NCI-H82 (cell line): Measurements from ENCODE around the gene KLHDC8B.
A peak's percentile ranks its signal among the peaks of the same experiment; 100 is the strongest.

Experiments used
- DNase-seq: peaks from one replicate; lab custom pipeline; 2025; lab: John Stamatoyannopoulos, UW

Gene KLHDC8B

DNA sequence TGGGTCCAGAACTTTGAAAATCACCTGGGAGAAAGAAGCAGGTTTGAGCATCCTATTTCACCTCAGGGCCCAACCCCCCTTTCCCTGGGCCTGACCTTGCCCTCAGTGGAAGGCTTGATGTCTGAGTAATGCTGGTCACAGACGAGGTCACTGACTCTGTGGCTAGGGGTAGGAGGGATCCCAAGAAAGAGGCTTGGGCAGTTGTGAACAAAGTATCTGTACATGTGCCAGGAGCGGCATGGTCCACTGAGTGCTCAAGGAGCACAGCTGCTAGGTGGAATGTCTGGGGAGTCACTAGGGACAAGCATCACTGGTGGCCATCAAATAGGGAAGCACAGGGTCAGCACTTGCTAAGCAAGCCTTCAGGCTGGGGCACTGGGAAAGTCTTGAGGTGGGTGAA is 12.6 kb upstream of the KLHDC8B start:
- DNase-seq, result no peak

DNA sequence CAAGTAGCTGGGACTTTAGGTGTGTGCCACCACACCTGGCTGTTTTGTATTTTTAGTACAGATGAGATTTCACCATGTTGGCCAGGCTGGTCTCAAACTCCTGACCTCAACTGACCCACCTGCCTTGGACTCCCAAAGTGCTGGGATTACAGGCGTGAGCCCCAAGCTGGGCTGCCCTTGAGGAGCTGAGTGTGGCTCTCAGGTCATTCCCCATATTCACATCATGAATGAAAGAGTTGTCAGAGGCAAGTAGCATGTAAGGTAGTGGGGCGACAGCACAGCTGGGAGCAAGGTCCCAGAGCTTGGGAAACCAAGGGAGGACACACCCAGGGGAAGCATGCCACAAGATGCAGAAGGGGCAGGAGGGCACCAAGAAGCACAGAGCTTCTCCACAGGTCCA is 10.2 kb upstream of the KLHDC8B start:
- DNase-seq, result no peak

DNA sequence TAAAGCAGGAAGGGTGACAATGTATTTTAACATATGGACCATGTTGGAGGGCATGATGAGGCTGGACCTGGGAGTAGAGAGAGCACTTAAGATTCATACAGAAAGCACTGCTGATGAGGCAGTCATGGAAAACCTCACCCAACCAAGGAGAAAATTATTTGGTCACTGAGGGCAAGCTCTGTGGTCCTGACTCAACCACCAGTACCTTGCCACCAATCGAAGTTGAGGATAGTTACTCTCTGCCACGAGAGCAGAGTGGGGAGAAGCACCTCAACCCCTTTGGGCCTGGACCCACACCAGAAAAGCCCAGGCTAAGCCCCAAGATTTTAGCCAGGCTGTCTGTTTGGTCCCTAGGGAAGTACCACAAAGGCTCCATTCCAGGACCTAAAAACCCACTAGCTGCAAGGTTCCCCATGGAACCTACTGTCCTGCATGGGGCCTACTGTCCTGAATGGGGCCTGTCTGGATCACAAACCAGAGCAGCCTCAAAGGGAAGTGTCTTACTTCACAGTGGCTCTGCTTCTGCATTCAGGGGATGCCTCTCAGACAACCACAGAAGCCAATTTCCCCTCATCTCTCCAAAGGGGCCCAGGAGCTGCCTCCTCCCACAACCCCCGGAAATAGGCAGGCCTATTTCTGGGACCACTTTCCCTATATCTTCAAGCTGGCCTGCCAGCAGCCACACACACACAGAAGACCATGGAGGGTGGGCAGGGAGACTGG is 9.4 kb upstream of the KLHDC8B start:
- no peak for DNase-seq

DNA sequence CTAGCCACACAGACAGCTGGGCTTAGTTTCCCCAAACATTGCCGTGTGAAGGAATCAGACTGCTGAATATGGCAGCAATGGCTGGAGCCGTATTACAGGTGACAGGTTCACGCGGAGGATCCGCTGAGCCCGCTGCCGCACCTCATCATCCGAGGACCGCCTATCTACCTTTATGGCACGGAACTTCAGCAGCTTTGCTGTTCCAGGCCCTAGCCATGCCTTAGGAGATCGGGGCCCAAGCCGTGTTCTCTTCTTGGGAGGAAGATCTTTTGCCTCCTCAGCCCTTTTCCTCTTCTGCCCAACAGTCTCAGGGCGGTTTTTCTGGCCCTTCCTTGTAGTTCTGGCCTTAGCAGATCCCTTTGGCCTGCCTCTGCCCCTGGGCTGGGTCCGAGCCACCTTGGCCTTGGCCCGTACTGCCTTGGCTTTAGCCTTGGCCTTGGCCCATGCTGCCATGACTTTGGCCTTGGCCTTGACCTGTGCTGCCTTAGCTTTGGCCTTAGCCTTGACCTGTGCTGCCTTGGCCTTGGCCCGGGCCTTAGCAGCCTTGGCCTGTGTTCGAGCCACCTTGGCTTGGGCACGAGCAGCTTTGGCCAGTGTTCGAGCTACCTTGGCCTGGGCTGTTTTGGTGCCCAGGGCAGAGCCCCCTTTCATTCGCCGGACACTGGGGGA is 8.5 kb upstream of the KLHDC8B start:
- no peak for DNase-seq

DNA sequence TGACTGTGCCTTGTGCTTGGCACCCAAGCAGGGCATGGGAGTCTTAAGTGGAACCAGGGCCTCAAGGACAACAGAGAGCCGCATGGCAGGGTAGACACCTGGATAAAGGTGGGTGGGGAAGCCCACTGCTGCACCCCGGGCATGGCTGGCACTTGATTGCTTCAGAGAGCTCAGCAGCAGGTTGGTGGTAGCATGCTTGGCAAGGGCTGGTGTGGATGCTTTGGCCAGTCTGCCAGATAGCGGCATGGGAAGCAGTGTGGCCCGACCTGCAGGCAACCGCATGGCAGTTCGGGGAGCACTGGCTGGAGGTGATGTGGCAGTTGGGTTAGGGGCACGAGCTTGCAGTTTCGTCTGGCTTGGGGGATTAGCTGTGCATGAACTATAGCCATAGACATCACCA is 7.8 kb upstream of the KLHDC8B start:
- no peak for DNase-seq

DNA sequence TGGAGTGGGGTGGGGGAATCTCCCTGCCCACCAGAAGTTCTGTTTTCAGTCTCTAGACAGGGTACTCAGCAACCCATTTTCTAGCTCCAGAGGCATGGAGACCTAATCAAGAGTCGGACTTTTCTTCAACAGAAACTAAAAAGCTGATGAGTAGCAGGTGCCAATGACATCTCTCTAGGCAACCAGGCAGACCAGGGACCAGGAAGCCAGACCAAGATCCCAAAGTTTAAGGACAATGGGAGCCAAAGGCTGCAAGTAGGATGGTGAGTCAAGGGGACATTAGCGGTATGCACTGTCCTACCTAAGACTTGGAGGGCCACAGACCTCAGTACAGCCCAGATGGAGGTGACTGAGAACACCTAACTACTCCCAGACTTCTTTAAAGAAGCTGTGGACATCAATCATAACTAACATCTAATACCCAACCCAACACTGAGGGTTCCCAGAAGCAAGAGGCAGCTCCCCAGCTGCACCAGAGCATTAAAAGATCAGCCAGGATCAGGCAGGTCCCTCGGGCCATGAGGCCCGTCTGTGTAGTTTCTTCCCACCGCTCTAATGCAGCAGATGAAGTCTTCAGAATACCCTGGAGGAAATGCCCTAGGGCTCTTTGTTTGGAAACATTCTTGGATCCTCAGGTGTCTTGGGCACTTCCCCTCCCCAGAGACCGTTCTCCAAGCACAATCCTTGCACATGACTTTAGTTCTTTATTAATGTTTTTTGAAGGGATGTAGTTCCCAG is 6.2 kb upstream of the KLHDC8B start:
- DNase-seq, result peak; percentile 62

DNA sequence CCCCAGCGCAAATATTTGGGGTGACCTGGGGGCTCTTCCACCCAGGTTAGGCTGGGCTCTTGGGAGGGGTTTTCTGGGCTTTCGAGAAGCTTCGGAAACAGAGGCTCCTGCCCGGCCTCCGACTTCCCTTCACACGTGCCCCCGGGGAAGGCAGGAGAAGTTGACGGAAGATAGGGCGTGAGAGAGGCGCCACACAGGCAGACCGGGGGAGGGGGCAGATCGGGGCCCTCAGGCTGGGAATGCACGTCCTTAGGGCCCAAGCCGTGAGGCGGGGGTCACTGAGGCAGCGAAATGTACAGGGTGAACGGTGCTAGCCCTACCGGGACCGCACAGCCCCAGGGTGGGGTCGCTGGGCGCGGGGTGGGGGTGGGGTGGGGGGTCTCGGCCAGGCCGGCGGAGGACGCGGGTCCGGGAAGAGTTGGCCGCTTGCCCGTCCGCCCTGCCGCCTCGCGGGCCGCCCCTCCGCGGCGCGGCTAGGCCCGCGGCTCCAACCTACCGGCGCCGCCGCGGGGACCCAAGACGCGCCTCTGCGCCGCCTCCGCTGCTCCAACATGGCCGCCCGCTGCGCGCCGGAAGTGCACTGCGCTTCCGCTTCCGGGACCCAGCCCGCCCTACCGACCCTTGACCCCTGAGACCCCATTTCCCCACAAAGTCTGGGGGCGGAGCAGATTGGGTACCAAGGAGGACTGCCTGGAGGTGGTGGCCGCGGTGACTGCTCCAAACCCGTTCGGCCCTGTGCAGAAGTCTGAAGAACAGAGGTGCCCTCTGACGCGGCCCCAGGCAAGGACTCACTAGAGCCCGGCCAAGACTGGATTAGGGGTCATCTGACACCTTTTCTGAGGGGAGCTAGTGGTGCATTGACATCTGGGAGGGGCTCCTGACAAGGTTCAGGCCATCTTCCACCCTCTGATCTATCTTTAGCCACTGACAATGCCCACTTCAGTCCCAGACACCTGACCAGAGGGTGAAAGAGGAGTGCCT is 5.3 kb upstream of the KLHDC8B start, which contains the start of gene CCDC71:
Gene CCDC71 (minus strand): TSS at position 561 of the 981 bp plus-strand sequence. CDS start 2,123 bp downstream, outside the sequence.
- peak; percentile 79 for DNase-seq

DNA sequence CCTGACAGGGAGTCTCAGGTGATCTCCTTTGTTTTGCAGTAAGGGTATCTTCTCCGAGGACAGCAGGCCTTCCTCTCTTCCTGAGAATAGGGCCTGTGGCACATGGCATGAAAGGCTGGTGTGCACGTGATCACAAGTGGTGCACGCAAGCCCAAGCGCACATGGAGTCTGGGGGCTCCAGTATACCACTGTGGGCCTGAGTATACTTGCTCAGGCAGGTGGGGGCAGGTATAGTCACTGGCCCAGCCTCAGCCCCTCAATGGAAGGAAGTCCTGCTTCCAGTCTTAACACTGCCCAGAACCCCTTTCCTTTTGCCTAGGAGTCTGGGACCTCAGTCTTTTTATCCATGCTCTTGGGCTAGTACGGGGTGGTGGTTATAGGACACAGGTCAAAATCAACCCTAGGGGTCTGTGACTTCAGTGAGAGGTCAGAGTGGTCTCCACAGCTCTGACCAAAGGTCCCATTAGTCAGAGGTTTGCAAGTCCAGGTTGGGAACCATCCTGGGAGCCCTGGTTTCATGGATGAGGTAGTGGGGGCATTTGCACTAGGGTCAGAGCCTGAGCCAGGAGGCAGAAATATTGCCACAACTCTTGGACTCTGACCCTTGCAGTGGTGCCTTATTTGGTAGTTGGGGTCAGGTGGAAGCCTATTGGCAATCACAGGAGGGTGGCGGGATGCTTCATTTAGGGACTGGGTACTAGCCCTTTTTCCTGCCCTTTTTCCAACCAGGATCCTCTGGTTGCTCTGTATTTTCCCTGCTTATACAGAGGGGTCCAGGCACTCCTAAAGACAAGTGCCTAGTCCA is 4.4 kb upstream of the KLHDC8B start:
- DNase-seq, result no peak

DNA sequence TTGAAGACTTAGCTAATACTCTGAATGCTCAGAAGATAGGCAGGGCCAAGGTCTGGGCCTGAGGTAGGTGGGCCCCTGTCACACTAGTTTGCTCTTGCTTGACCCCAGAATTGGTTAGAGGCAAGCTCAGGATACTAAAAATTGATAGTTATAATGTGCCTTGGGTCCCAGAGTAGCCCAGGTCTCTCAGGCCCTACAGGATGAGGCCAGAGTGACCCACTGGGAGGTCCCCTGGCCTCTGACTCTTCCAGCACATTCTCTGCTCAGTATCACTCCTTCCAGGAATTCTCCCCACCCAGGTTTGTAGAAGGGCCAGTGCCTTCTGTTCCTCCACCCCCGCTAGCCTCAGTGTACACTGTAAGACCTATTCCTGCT is 667 bp upstream of the KLHDC8B start:
- DNase-seq, result no peak

DNA sequence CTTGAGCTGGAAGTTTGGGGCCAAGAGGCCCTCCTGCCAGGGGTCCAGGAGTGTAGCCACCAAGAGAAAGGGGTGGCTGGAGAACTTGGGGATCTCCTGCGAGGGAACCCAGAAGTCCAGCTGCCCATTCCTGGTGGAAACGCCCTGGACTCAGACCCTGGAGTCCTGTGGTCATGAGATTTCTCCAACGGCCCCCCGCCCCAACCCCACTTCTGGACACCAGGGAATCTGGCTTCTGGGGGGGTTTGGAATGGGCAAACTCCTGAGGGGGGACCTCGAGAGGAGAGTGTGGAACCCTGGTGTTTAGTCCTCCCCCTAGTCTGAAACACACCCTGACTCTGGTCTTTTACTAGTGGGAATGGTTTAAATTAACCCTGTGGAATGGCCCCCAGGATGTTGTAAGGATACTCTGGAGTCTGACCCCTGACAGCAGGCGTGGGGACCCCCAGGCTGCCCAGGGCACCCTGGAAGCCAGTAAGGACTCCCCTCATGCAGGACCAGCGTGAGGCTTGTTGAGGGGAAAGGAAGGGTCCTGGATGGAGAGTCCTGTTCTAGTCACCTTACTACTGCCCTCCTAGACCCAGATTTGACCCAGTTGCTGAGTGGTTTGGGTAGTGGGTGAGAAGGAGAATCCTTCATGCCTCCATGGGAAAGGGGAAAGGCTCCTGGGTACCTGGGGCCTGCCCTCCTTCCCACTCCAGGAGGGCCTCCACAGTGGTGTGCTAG is 540 bp downstream of the KLHDC8B start:
- DNase-seq, result no peak

DNA sequence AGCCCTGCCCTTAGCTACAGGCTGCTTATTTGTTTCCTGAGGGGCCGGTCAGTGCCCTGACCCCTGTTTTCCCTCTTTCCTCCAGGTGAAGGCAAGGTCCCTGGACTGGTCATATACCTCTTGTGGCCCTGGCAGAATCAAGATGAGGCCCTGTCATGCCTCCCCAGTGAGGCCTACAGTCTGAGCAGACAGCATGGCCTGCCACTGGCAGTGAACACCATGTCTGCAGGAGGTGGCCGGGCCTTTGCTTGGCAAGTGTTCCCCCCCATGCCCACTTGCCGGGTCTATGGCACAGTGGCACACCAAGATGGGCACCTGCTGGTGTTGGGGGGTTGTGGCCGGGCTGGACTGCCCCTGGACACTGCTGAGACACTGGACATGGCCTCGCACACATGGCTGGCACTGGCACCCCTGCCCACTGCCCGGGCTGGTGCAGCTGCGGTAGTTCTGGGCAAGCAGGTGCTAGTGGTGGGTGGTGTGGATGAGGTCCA is 1.2 kb downstream of the KLHDC8B start:
- no peak for DNase-seq

DNA sequence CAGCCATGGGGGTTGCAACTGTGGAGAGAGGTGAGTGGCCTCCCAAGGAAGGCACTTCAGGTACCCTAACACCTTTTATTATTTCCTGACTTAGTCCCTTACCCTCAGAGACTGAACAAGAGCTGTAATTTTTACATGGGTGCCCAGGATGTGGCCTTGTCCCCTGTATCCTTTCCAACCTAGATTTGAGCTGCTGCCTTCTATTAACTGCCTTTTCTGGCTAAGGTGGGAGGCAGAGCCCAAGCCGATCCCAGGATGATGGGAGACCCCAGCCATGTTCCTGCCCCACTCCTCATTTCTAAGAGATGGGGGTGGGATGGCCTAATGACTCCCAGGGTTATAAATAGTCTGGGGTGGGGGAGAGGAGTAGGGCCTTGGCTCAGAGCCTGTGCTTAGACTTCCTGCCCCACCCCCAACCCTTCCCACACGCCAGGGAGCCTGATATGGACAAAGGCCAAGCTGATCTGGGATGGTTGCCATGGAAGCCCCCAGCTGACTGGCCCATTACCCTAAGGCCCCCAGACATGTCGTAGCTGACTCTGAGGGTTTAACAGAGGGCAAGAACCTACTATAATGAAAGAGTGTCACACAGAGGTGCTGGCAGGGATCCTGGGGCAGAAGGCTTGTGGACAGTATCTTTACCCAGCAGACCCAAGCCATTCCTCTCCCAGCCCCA is 1.9 kb downstream of the KLHDC8B start:
- DNase-seq, result peak; percentile 73

DNA sequence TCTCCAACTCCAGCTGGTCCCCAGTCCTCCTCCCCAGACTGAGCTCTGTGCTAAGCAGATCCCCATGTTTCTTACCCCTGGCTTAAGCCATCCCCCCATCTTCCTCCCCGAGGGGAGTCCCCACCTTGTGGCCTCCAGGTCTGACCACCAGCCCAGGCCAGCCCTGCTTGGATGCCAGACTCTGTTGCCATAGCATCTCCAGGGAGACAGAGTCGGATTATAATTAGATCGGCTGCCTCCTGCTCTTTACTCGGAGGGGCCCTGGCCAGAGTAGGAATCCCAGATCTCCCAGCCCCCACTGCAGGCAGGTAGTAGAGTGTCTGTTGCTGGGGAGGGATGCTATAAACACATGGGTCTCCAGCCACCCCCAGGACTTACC is 2.4 kb downstream of the KLHDC8B start:
- peak; percentile 89 for DNase-seq

DNA sequence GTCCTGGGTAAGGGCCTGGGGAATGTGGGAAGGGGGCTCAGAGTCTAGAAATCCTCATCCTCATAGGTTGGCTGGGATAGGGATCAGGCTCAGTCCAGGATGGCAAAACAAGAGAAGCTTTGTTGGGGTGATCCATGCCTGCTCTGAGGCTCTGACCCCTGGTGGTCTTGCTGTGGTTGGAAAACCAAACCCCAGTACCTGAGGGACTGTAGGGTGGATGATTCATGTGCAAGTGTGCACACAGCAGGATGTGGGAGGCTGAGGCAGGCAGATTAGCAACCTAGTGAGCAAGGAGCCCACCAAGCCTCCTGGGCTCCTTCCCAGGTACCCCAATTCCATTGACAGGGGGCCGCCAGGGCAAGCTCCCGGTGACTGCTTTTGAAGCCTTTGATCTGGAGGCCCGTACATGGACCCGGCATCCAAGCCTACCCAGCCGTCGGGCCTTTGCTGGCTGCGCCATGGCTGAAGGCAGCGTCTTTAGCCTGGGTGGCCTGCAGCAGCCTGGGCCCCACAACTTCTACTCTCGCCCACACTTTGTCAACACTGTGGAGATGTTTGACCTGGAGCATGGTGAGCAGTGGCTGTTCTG is 3.1 kb downstream of the KLHDC8B start:
- no peak for DNase-seq

DNA sequence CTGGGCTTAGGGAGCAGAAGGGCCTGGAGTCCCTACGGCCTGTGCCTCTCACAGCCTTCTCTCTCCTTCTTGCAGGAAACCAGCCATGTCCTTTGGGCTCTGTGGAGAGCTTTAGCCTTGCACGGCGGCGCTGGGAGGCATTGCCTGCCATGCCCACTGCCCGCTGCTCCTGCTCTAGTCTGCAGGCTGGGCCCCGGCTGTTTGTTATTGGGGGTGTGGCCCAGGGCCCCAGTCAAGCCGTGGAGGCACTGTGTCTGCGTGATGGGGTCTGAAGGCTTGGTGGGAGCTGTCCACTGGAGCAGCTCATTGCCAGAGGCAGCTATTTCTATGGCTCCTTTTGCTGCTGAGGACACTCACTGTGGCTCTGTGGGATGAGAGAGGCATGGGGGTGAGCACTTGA is 4.1 kb downstream of the KLHDC8B start:
- DNase-seq, result no peak

DNA sequence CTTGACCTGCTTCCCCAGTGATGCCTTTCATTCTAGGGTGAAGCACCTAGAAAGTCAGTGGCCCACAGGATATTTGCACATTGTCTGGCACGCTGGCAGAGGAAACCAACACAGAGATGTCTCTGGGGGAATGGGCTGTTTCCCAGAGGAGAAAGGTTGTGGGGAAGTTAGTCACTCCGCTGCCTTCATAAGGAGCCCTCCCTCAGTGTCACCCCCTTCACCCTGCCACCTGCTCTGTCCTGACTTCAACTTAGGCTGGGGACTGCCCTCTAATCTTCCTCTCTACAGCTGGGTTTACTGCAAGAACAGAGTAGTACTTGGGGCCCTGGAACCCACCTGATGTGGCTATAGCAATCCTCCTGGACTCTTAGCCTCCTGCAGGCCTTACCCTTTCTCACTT is 5.7 kb downstream of the KLHDC8B start:
- peak; percentile 60 for DNase-seq

DNA sequence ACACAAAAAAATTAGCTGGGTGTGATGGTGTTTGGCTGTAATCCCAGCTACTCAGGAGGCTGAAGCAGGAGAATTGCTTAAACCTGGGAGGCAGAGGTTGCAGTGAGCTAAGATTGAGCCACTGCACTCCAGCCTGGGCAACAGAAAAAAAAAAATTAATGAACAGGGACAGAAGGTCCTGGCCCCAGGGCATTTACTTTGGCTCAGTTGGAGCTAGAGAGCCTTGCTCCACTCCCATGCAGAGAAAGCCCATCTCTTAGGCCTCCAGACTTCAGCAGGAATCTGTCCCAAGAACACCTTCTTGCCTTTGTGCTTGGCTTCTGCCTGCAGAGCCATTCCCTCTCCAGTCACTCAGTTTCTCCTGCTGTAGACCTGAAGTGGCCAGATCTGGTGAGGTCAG is 8.7 kb downstream of the KLHDC8B start:
- DNase-seq, result no peak

DNA sequence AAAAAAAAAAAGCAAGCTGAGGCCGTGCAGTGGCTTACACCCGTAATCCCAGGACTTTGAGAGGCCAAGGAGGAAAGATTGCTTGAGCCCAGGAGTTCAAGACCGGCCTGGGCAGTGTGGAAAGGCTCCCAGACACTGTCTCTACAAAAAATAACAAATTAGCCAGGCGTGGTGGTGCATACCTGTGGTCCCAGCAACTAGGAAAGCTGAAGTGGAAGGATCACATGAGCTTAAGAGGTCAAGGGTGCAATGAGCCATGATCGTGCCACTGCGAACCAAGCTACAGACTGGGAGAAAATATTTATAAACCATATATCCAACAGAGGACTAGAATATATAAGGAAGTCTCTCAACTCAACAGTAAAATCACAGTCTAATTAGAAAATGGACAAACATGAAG is 10.0 kb downstream of the KLHDC8B start:
- DNase-seq, result no peak

DNA sequence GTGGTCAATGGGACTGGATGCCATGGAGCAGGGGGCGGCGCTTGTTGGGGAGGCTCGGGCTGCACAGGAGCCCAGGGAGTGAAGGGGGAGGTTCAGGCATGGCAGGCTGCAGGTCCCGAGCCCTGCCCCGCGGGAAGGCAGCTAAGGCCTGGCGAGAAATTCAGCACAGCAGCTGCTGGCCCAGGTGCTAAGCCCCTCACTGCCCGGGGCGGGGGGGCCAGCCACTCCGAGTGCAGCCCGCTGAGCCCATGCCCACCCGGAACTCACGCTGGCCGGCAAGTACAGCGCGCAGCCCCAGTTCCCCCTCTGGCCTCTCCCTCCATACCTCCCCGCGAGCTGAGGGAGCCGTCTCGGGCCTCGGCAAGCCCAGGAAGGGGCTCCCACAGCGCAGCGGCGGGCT is 11.3 kb downstream of the KLHDC8B start:
- no peak for DNase-seq
